HG02885 (cell line): ENCODE data around the gene FAM184A.

Experiments
- ATAC-seq: cut with Tn5 transposase; IDR thresholded peaks from one replicate; pipeline ENCODE4 v1.9.1; 2021; ENCODE audit warnings: mild to moderate bottlenecking; ENCODE audit not compliant: unreplicated experiment, poor library complexity

Gene FAM184A

GRCh38 chr6:118930680-118931079 is 147.8 kb downstream of the FAM184A start:
- no peak for ATAC-seq

GRCh38 chr6:118923035-118923434 is 155.4 kb downstream of the FAM184A start:
- ATAC-seq: no peak

DNA sequence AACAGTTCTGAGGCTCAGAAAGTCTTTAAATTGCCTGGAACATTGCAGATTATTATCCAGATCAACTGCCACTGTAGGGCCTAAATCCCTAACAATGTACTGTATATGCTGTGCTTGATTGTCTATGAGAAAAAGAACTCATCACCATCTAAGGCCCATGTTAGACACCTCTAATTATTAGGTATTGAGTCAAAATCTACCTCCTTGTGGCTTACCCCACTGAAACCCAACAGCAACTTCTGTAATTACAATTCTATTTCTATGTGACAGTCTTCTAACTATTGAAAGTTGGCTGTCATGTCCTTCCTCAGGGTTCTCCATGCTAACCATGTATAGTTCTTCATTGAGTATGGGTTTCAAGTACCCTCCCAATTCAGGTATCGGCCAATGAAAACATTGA is 157.4 kb downstream of the FAM184A start:
- ATAC-seq: no peak

- ATAC-seq: no peak
Observed at GRCh38 chr6:118918329-118918725, 160.1 kb downstream of the FAM184A start.

DNA sequence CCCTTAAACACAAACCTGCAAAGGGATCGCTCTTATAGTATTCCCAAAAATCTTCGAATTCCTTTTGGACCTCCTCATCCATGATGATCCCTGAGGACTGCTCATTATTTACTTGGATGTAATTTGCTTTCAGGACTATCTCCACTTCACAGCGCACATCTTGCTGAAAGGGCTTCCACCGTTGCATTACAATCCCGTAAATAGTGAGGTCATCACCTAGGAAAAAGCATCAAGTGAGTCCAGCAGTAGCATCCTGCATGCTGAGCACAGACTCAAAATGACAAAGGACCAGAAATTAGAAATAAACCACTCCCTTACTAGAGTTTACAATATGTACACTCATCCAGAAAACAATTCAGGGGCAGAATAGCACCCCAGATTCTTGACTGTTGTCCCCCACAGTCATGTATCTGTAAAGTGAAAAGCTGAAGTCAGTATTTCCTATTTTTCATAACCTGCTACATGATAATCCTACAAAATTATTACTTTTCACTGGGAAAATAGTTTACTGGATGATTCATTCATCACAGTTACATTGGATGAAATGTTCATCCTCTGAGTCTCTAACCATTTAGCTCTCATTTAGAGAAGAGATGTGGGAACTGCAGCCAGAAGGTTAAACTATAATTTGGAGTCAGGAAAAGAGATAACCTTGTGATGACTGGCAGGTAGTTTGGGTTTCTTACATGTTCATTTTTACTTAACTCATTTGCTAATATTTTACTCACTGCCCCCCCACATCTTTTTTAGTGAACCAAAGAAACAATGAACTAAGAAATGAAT is 160.7 kb downstream of the FAM184A start:
- no peak for ATAC-seq

DNA sequence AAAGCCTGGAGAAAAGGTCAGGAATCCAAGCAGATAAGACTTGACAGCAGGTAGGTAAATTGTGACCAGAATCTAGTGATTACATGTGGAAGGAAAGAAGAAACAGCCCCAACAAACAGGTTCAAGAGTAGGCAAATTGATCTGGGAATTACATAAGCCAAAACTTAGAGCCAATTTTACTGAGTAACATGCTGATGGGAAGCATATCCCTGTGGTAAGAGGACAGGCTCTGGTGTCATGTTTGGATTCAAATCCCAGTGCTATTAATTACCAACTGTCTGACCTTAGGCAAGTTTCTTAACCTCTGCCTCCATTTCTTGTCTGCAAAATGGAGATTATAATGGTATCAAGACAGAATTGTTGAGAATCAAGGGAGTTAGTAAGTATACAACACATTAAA is 163.9 kb downstream of the FAM184A start:
- no peak for ATAC-seq

- ATAC-seq: no peak
Observed at GRCh38 chr6:118913161-118913560, 165.3 kb downstream of the FAM184A start.

DNA sequence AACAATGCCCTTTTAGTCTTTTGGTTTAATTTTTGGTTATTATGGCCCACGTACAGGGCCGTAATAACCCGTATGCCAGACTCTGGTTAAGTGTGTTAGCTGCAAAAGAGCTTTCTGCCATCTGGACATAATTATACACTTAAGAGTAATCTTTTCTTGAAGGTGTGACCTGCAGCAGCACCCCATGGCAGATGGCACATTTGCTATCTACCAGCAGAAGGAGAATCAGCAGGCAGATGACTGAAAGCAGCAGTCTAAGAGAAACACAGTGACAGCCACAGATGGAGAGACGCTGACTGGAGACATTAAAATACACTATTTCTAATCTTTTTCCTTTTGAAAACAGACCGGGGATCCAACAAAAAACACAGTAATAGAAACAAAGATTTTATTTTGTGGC is 165.8 kb downstream of the FAM184A start:
- ATAC-seq: no peak
